HEK293 (cell line): Measurements from ENCODE around the gene KCNJ14.

Experiments used
- CTCF ChIP-seq: fragments of 450-650 bp; formaldehyde crosslinking; IDR thresholded peaks from 2 replicates; pipeline ENCODE4 v1.5.1; 2016; ENCODE audit warnings: missing biosample characterization, missing genetic modification characterization
- PRDM1 ChIP-seq: fragments of 450-650 bp; formaldehyde crosslinking; IDR thresholded peaks from 2 replicates; pipeline ENCODE4; 2016; ENCODE audit warnings: missing biosample characterization, missing genetic modification characterization
- REST ChIP-seq: fragments of 450-650 bp; formaldehyde crosslinking; IDR thresholded peaks from 2 replicates; pipeline ENCODE4 v1.5.1; 2016; ENCODE audit warnings: missing biosample characterization, missing genetic modification characterization
- TCF7L2 ChIP-seq: IDR thresholded peaks from 2 replicates; pipeline ENCODE4 v1.6.1; 2011; ENCODE audit warnings: low read depth, mild to moderate bottlenecking, inconsistent platforms, low read length, moderate library complexity, borderline replicate concordance
- ZFP3 ChIP-seq: fragments of 450-650 bp; formaldehyde crosslinking; IDR thresholded peaks from 2 replicates; pipeline ENCODE4 v1.5.1; 2016; ENCODE audit warnings: low read depth, missing biosample characterization, missing genetic modification characterization
- ZNF274 ChIP-seq, 2 experiments: fragments of 200-500 bp in 1 of 2; fragments of 450-650 bp in 1 of 2; sonication (Bioruptor generic) in 1 of 2; formaldehyde crosslinking in 1 of 2; IDR thresholded peaks; 2 replicates each; pipeline versions ENCODE4 v1.5.1 to v1.6.1; 2014 to 2016; ENCODE audit warnings: borderline replicate concordance in 1 of 2, inconsistent platforms in 1 of 2, low read length in 1 of 2, missing biosample characterization in 1 of 2, missing genetic modification characterization in 1 of 2
- ZNF292 ChIP-seq: fragments of 450-650 bp; formaldehyde crosslinking; IDR thresholded peaks from 2 replicates; pipeline ENCODE4 v1.5.1; 2016; ENCODE audit warnings: low read depth, missing biosample characterization, missing genetic modification characterization, borderline replicate concordance
- ZNF449 ChIP-seq: fragments of 450-650 bp; formaldehyde crosslinking; IDR thresholded peaks from 2 replicates; pipeline ENCODE4 v1.5.1; 2017; ENCODE audit warnings: missing biosample characterization, mild to moderate bottlenecking, missing genetic modification characterization, moderate library complexity
- ZNF704 ChIP-seq: fragments of 450-650 bp; formaldehyde crosslinking; IDR thresholded peaks from 2 replicates; pipeline ENCODE4 v1.5.1; 2016; ENCODE audit warnings: missing biosample characterization, missing genetic modification characterization
- ZNF707 ChIP-seq: fragments of 450-650 bp; formaldehyde crosslinking; IDR thresholded peaks from 2 replicates; pipeline ENCODE4 v1.5.1; 2016; ENCODE audit warnings: missing biosample characterization, missing genetic modification characterization
- ZNF785 ChIP-seq: fragments of 450-650 bp; formaldehyde crosslinking; IDR thresholded peaks from 2 replicates; pipeline ENCODE4 v1.5.1; 2016; ENCODE audit warnings: missing biosample characterization, missing genetic modification characterization

GRCh38 chr19:48428670-48429069 lies 26.7 kb upstream of the KCNJ14 start:
- TF ChIP-seq CTCF = no peak
- no peak for TF ChIP-seq REST (tag by site-specific recombination)
- no peak for TF ChIP-seq ZFP3 (tag by site-specific recombination)
- no peak for TF ChIP-seq ZNF785
- no peak for TF ChIP-seq ZNF707 (tag by site-specific recombination)
- TF ChIP-seq ZNF274 (IDR thresholded peaks at IDR 0.05; ENCODE audit: low read length) = no peak
- no peak for TF ChIP-seq ZNF274 (tag by site-specific recombination; IDR thresholded peaks at IDR 0.05; ENCODE audit: borderline replicate concordance)
- TF ChIP-seq ZNF449 = no peak
- TF ChIP-seq PRDM1 = no peak
- TF ChIP-seq TCF7L2 = no peak
- no peak for TF ChIP-seq ZNF292 (tag by site-specific recombination)
- TF ChIP-seq ZNF704 (tag by site-specific recombination) = no peak
